Measurements from ENCODE around the gene SAPCD2.

The SAPCD2 gene

DNA sequence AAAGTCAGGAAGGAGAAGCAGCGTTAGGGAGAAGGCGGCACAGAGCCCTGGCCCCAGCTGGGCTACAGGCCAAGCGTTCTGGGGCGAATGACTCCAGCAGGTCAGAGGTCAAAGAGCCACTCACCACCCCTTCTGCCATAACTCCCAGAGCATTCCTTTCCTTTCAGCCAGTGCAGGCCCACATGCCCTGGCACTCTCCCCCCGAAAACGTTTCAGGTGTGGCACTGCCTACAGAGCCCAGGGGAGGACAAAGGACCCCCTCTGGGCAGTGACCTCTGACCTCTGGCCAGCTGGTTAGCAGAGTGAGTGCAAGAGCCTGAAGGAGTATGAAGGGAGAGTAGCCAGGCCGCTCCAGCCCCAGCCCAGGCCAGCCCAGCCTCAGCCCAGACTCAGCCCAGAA lies 47.2 kb downstream of the SAPCD2 start:
- H3K36me3 Mint-ChIP-seq (ENCODE audit: insufficient read depth) = peaks cover 6% of the 10 kb centered on the region
- no peaks in the 10 kb centered on the region for H3K27me3 Mint-ChIP-seq
- ATAC-seq (replicated peaks; ENCODE audit: extremely low read depth, poor library complexity, severe bottlenecking) = no peak
- H3K4me3 Mint-ChIP-seq = no peak overlapping the region
- DNase-seq (ENCODE audit: low spot score in 2 of 2) = no peak
- peaks cover 18% of the 10 kb centered on the region for H3K4me1 Mint-ChIP-seq
- H3K27ac Mint-ChIP-seq (ENCODE audit: low read depth) = no peak overlapping the region
- no peaks in the 10 kb centered on the region for H3K9me3 Mint-ChIP-seq

- no peak for ATAC-seq (replicated peaks; ENCODE audit: extremely low read depth, poor library complexity, severe bottlenecking)
- no peak overlapping the region for H3K27ac Mint-ChIP-seq (ENCODE audit: low read depth)
- peaks cover 18% of the 10 kb centered on the region for H3K4me1 Mint-ChIP-seq
- peaks cover 6% of the 10 kb centered on the region for H3K36me3 Mint-ChIP-seq (ENCODE audit: insufficient read depth)
- DNase-seq (ENCODE audit: low spot score in 2 of 2) = no peak
- H3K4me3 Mint-ChIP-seq = no peak overlapping the region
- H3K9me3 Mint-ChIP-seq = no peaks in the 10 kb centered on the region
- no peaks in the 10 kb centered on the region for H3K27me3 Mint-ChIP-seq
Measured at GRCh38 chr9:137022662-137023008, 47.7 kb downstream of the SAPCD2 start.

- Mint-ChIP-seq H3K4me3 (no peak overlapping the region), H3K27ac (ENCODE audit: low read depth) (no peak overlapping the region), H3K27me3 (no peaks in the 10 kb centered on the region), H3K4me1 (peaks cover 18% of the 10 kb centered on the region), H3K9me3 (no peaks in the 10 kb centered on the region), H3K36me3 (ENCODE audit: insufficient read depth) (peaks cover 6% of the 10 kb centered on the region)
- ATAC-seq (replicated peaks; ENCODE audit: extremely low read depth, poor library complexity, severe bottlenecking) (peak; percentile 64), DNase-seq (ENCODE audit: low spot score in 2 of 2) (peak; percentile 45 to 58)
Measured at GRCh38 chr9:137021979-137022661, 48.2 kb downstream of the SAPCD2 start.

- ATAC-seq (replicated peaks; ENCODE audit: extremely low read depth, poor library complexity, severe bottlenecking) = no peak
Measured at GRCh38 chr9:137021568-137021978, 48.8 kb downstream of the SAPCD2 start.

GRCh38 chr9:137020771-137021567 lies 49.4 kb downstream of the SAPCD2 start:
- DNase-seq (ENCODE audit: low spot score in 2 of 2) (no peak), ATAC-seq (replicated peaks; ENCODE audit: extremely low read depth, poor library complexity, severe bottlenecking) (no peak)
- H3K27me3 Mint-ChIP-seq = no peaks in the 10 kb centered on the region
- H3K4me3 Mint-ChIP-seq = no peak overlapping the region
- H3K36me3 Mint-ChIP-seq (ENCODE audit: insufficient read depth) = peaks cover 6% of the 10 kb centered on the region
- peaks cover 9% of the 10 kb centered on the region for H3K4me1 Mint-ChIP-seq
- no peak overlapping the region for H3K27ac Mint-ChIP-seq (ENCODE audit: low read depth)
- H3K9me3 Mint-ChIP-seq = no peaks in the 10 kb centered on the region

More at GRCh38 chr9:137021568-137021978, 48.8 kb downstream of the SAPCD2 start:
- Mint-ChIP-seq H3K4me3 (no peak overlapping the region), H3K9me3 (no peaks in the 10 kb centered on the region), H3K36me3 (ENCODE audit: insufficient read depth) (peaks cover 6% of the 10 kb centered on the region), H3K4me1 (peaks cover 15% of the 10 kb centered on the region), H3K27ac (ENCODE audit: low read depth) (no peak overlapping the region), H3K27me3 (no peaks in the 10 kb centered on the region)
- no peak for DNase-seq (ENCODE audit: low spot score in 2 of 2)

DNA sequence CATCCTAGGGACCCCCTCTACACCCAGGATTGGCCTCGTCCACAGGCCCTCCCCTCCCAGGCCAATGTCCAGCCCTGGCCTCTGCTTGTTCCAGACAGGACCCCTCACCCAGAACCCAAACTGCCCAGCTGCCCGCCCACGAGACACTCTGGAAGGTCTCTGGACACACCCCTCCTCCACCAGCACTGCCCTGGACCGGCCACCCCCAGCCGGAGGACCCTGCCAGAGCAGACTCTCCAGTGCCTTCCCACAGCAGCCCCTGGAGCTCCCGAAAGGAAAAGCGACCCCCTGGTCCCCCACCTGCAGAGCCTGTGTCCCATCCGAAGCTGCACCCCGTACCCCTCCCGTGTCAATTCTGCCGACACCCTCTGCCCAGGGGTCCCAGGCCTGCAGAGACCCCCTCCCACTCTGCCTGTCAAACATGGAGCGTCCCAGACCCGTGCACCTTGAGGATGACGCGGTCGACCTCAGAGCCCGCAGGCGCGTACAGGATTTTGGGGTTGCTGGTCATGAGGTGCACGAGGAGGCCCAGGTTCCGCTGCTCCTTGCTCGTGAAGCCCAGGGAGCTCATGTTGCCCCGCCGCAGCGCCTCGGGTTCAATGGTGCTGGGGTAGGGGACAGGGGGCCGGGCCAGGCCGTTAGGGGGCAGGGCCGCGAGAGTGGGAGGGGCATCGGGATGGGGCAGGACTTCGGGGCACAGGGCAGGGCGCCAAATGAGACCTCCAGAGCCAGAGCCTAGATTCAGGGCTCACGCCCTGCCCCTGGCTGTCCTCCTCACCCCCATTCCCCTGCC lies 50.3 kb downstream of the SAPCD2 start:
- H3K27me3 Mint-ChIP-seq = no peaks in the 10 kb centered on the region
- H3K27ac Mint-ChIP-seq (ENCODE audit: low read depth) = no peak overlapping the region
- no peak overlapping the region for H3K4me3 Mint-ChIP-seq
- H3K9me3 Mint-ChIP-seq = no peaks in the 10 kb centered on the region
- DNase-seq (ENCODE audit: low spot score in 2 of 2) = no peak
- H3K4me1 Mint-ChIP-seq = peaks cover 5% of the 10 kb centered on the region
- ATAC-seq (replicated peaks; ENCODE audit: extremely low read depth, poor library complexity, severe bottlenecking) = no peak
- H3K36me3 Mint-ChIP-seq (ENCODE audit: insufficient read depth) = peaks cover 6% of the 10 kb centered on the region

DNA sequence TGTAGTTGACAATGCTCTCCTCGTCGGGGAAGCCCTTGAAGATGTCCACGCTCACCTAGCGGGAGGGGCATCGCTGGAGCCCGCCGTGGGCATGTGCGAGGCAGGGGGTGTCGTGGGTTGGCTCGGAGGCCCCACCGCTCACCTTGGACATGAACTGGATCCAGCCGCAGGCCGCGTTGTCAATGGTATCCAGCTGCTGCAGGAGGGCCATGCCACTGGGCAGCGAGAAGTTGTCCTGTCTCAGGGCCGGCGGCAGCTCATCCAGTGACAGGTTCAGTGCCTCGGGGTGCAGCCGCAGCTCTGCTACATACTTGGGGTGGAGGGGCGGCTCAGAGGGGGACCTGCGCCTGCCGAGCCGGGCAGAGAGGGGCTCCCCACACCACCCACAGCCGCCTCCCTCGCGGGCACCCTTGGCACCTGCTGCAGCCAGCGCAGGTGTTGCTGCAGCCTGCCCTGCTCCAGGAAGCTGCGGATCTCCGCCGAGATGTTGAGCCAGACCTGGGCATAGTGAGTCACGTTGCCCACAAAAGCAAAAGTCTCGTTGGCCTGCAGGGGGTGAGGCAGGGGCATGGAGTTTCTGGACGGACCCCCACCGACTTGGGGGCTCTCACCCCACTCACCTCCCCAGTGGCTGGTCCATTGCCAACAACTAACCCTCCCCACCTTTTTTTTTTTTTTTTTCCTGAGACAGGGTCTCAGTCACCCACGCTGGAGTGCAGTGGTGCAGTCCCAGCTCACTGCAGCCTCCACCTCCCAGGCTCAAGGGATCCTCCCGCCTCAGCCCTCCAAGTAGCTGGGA lies 51.4 kb downstream of the SAPCD2 start:
- no peak overlapping the region for H3K27ac Mint-ChIP-seq (ENCODE audit: low read depth)
- H3K36me3 Mint-ChIP-seq (ENCODE audit: insufficient read depth) = peaks cover 5% of the 10 kb centered on the region
- no peaks in the 10 kb centered on the region for H3K27me3 Mint-ChIP-seq
- H3K4me1 Mint-ChIP-seq = peaks cover 5% of the 10 kb centered on the region
- ATAC-seq (replicated peaks; ENCODE audit: extremely low read depth, poor library complexity, severe bottlenecking) (no peak), DNase-seq (ENCODE audit: low spot score in 2 of 2) (no peak)
- no peaks in the 10 kb centered on the region for H3K9me3 Mint-ChIP-seq
- H3K4me3 Mint-ChIP-seq = no peak overlapping the region

- peaks cover 2% of the 10 kb centered on the region for H3K36me3 Mint-ChIP-seq (ENCODE audit: insufficient read depth)
- no peaks in the 10 kb centered on the region for H3K9me3 Mint-ChIP-seq
- H3K27me3 Mint-ChIP-seq = no peaks in the 10 kb centered on the region
- ATAC-seq (replicated peaks; ENCODE audit: extremely low read depth, poor library complexity, severe bottlenecking) = no peak
- no peak overlapping the region for H3K4me3 Mint-ChIP-seq
- DNase-seq (ENCODE audit: low spot score in 2 of 2) = no peak
- peaks cover 5% of the 10 kb centered on the region for H3K4me1 Mint-ChIP-seq
- H3K27ac Mint-ChIP-seq (ENCODE audit: low read depth) = no peak overlapping the region
Measured at GRCh38 chr9:137017791-137018497, 52.4 kb downstream of the SAPCD2 start.

GRCh38 chr9:137017071-137017470 lies 53.3 kb downstream of the SAPCD2 start:
- DNase-seq (ENCODE audit: low spot score in 2 of 2) = no peak
- H3K27me3 Mint-ChIP-seq = no peaks in the 10 kb centered on the region
- H3K27ac Mint-ChIP-seq (ENCODE audit: low read depth) = no peak overlapping the region
- ATAC-seq (replicated peaks; ENCODE audit: extremely low read depth, poor library complexity, severe bottlenecking) = no peak
- H3K4me1 Mint-ChIP-seq = peaks cover 3% of the 10 kb centered on the region
- peaks cover 4% of the 10 kb centered on the region for H3K36me3 Mint-ChIP-seq (ENCODE audit: insufficient read depth)
- no peaks in the 10 kb centered on the region for H3K9me3 Mint-ChIP-seq
- H3K4me3 Mint-ChIP-seq = no peak overlapping the region

- Mint-ChIP-seq H3K27ac (ENCODE audit: low read depth) (no peak overlapping the region), H3K4me1 (no peaks in the 10 kb centered on the region), H3K9me3 (no peaks in the 10 kb centered on the region), H3K36me3 (ENCODE audit: insufficient read depth) (peaks cover 4% of the 10 kb centered on the region), H3K27me3 (no peaks in the 10 kb centered on the region), H3K4me3 (no peak overlapping the region)
- ATAC-seq (replicated peaks; ENCODE audit: extremely low read depth, poor library complexity, severe bottlenecking) (no peak), DNase-seq (ENCODE audit: low spot score in 2 of 2) (no peak)
Measured at GRCh38 chr9:137016436-137016835, 53.9 kb downstream of the SAPCD2 start.

GRCh38 chr9:137015976-137016375 lies 54.4 kb downstream of the SAPCD2 start:
- H3K9me3 Mint-ChIP-seq = no peaks in the 10 kb centered on the region
- no peaks in the 10 kb centered on the region for H3K4me1 Mint-ChIP-seq
- DNase-seq (ENCODE audit: low spot score in 2 of 2) (no peak), ATAC-seq (replicated peaks; ENCODE audit: extremely low read depth, poor library complexity, severe bottlenecking) (no peak)
- peaks cover 7% of the 10 kb centered on the region for H3K36me3 Mint-ChIP-seq (ENCODE audit: insufficient read depth)
- H3K4me3 Mint-ChIP-seq = no peak overlapping the region
- no peak overlapping the region for H3K27ac Mint-ChIP-seq (ENCODE audit: low read depth)
- no peaks in the 10 kb centered on the region for H3K27me3 Mint-ChIP-seq

GRCh38 chr9:137015540-137015930 lies 54.8 kb downstream of the SAPCD2 start:
- Mint-ChIP-seq H3K4me3 (no peak overlapping the region), H3K36me3 (ENCODE audit: insufficient read depth) (peaks cover 8% of the 10 kb centered on the region), H3K9me3 (no peaks in the 10 kb centered on the region), H3K4me1 (no peaks in the 10 kb centered on the region), H3K27ac (ENCODE audit: low read depth) (no peak overlapping the region), H3K27me3 (no peaks in the 10 kb centered on the region)
- DNase-seq (ENCODE audit: low spot score in 2 of 2) = no peak
- no peak for ATAC-seq (replicated peaks; ENCODE audit: extremely low read depth, poor library complexity, severe bottlenecking)

All from central memory CD8-positive, alpha-beta T cell (primary cell).